HFF-Myc (cell line): ENCODE data around the gene STK40.

ENCODE experiments used
- DNase-seq: peaks from one replicate; pipeline ENCODE4 v3.0.0-alpha.2; 2011; ENCODE audit warnings: low read depth; ENCODE audit errors: extremely low read depth
- H3K4me3 ChIP-seq: replicated peaks from 2 replicates; pipeline ENCODE4 v1.5.1; 2011; ENCODE audit warnings: low read depth, mild to moderate bottlenecking, control low read depth, low read length
- CTCF ChIP-seq: IDR thresholded peaks from 2 replicates; pipeline ENCODE4 v1.5.1; 2012; ENCODE audit warnings: mild to moderate bottlenecking, low read depth, low read length, control low read depth; ENCODE audit errors: missing control alignments

Gene STK40

DNA sequence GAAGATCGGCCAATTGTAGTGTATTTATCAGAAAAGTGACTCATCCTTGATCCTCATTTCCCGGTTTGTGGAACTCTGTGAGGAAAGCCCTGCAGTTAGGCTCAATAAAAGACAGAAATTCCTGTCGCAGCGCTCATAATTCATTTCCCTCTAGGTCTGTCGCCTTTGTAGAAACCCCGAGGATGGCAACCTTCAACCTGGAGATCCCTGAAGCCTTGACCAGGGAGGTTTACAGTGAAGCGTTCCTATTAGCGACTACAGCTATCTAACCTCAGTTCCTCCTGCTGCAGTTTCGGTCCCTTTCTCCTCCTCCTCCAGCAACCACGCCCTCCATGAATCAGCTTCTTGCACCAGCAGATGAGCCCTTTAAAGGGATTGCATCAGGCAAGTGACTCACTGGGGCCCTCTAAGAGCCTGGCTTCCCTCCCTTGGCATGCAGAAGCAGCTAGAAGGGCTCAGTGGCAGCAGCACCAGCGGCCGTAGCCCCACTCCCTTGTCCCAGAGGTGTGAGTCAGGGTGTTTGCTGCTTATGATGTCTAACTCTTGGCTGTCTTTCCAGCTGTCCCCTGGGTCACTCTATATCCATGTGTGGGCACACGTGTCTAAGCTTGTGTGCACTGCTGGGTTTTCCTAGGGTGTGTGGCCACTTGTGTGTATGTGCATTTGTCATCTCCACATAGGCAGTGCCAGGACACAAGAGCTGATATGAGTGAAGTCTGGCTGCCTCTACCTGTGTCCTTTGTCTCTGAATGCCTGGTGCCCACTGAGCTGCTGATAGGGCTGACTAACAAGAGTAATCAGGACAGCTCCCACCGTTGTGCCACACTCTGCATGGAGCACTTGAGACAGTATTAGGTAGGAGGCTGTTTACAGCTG lies 779 bp upstream of the STK40 start:
- peak; percentile 99 for DNase-seq
- no peak for TF ChIP-seq CTCF
- H3K4me3 ChIP-seq: peak overlapping the region; percentile 49

DNA sequence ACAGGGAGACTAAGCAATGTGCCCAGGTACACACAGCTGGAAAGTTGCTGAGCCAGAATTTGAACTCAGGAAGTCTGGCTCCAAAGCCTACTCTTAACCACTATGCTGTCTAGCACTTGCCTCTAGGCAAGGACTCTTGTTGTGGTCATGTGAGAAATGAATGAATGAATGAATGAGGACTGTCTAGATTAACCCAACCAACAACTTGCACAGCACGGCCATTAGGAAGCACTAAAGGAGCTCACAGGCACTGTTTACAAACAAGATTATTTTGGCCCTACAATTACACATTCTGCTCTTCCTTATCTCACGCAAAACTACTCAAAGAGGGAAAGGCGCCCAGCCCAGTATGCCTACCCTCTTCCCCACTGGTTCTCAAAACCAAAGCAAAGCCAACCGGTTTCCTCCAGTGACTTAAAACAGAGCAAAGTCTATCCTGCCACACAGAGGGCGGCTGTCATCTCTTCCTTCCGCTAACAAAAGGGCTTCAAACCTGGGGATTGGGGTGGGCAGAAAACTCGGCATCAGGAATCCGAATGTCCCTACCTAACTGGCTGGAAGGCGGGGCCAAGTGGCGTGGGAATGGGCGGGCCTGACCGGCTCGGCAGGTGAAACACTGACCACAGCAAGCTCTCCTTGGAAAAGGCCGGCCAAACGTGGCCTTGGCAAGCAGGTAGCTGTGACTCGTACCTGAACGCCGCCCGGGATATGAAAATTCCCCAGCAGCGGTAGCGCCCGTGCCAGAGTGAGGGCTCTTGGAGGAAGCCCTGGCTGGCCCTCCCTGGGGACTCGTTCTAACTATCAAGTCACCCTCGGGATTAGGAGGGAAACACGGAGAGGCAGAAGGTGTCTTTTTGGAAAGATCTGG lies 948 bp downstream of the STK40 start:
- DNase-seq: no peak
- no peak for TF ChIP-seq CTCF
- H3K4me3 ChIP-seq: peak overlapping the region; percentile 91

- no peak for TF ChIP-seq CTCF
- DNase-seq: no peak
- no peak overlapping the region for H3K4me3 ChIP-seq
Observed at GRCh38 chr1:36383240-36383639, 2.5 kb downstream of the STK40 start.

DNA sequence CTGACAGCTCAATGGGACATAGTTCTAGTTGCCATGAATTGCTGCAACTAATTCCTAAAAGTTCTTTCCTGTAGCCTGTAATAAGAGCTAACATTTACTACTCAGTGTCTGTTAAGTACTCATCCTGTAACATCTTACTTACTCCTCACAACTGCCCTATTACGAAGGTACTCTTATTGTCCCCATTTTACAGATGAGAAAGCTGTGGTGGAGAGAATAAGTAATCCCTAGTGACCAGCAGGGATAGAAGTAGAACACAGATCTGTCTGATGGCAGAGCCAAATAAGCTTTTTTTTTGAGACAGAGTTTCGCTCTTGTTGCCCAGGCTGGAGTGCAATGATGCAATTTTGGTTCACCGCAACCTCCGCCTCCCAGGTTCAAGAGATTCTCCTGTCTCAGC lies 3.1 kb downstream of the STK40 start:
- TF ChIP-seq CTCF: no peak
- H3K4me3 ChIP-seq: no peak overlapping the region
- no peak for DNase-seq

GRCh38 chr1:36382231-36382630 lies 3.5 kb downstream of the STK40 start:
- H3K4me3 ChIP-seq: no peak overlapping the region
- no peak for DNase-seq
- TF ChIP-seq CTCF: no peak

- TF ChIP-seq CTCF: no peak
- H3K4me3 ChIP-seq: no peak overlapping the region
- no peak for DNase-seq
Observed at GRCh38 chr1:36381405-36381804, 4.3 kb downstream of the STK40 start.
